Vagina (tissue), 2 donors: Measurements from ENCODE around the gene PRIMPOL. TPM values are rescaled to one million over a fixed set of nuclear protein-coding genes. Genes with fewer than 3 reads are reported as not detected.

Experiments
- DNase-seq, 2 donors: peaks; one replicate each; pipeline ENCODE4 v3.0.0-alpha.2; 2017; ENCODE audit errors: extremely low spot score in 2 of 2
- H3K27ac ChIP-seq: fragments of 200-600 bp; sonication (generic); one replicate; pipeline ENCODE4 v1.5.1; 2019
- H3K27me3 ChIP-seq: fragments of 200-600 bp; sonication (generic); one replicate; pipeline ENCODE4 v1.5.1; 2019
- H3K36me3 ChIP-seq, 2 donors: fragments of 200-600 bp; sonication (generic); one replicate each; pipeline ENCODE4 v1.5.1; 2017 to 2019
- H3K4me1 ChIP-seq: fragments of 200-600 bp; sonication (generic); one replicate; pipeline ENCODE4 v1.5.1; 2019
- H3K4me3 ChIP-seq, 2 donors: fragments of 200-600 bp; sonication (generic); 1 replicate in 1 of 2; 2 replicates in 1 of 2; pipeline ENCODE4 v1.5.1; 2016 to 2019
- H3K9me3 ChIP-seq: fragments of 200-600 bp; sonication (generic); one replicate; pipeline ENCODE4 v1.5.1; 2019
- CTCF ChIP-seq, 3 experiments: fragments of 450-650 bp in 2 of 3; fragments of 200-600 bp in 1 of 3; sonication (generic) in 1 of 3; IDR thresholded peaks; one replicate each; pipeline ENCODE4 v1.5.1; 2017 to 2019; ENCODE audit warnings: antibody characterized with exemption in 3 of 3, mild to moderate bottlenecking in 2 of 3, moderate library complexity in 2 of 3
- POLR2A ChIP-seq, 2 donors: fragments of 450-650 bp; IDR thresholded peaks; one replicate each; pipeline ENCODE4 v1.6.1; 2017; ENCODE audit warnings: antibody characterized with exemption in 2 of 2, mild to moderate bottlenecking in 2 of 2, moderate library complexity in 2 of 2
- POLR2AphosphoS5 ChIP-seq, 2 donors: sonication (generic); formaldehyde crosslinking; IDR thresholded peaks; one replicate each; pipeline ENCODE4 v1.9.0; 2017; ENCODE audit warnings: antibody characterized with exemption in 2 of 2, mild to moderate bottlenecking in 2 of 2, low read depth in 1 of 2; ENCODE audit not compliant: insufficient read depth in 1 of 2
- intact Hi-C: fragments of 100-400 bp; cut with DNase I; formaldehyde crosslinking; loops from one replicate; pipeline ENCODE4 v1.15.1; 2023
- total RNA-seq: library from RNA; depleted of rRNA; stranded (reverse); fragments of >200 nt; gene quantifications from one replicate; pipeline ENCODE4 v1.2.3, GENCODE V29; 2016

Gene PRIMPOL
- total RNA-seq, 1 donor from 2014 or later = 14.0 TPM

- peaks cover 8% of the 10 kb centered on the region for H3K4me1 ChIP-seq
- TF ChIP-seq CTCF (IDR thresholded peaks at IDR 0.05) (no peak), POLR2A (IDR thresholded peaks at IDR 0.05) (no peak), POLR2AphosphoS5 (IDR thresholded peaks at IDR 0.05; ENCODE audit: insufficient read depth in 1 of 2, low read depth in 1 of 2) (no peak)
- H3K27me3 ChIP-seq = no peaks in the 10 kb centered on the region
- no peak overlapping the region for H3K4me3 ChIP-seq
- intact Hi-C loops = no loop called here
- DNase-seq = peak in 1 of 2 donors; percentile 27
- H3K27ac ChIP-seq = no peak overlapping the region
- no peaks in the 10 kb centered on the region for H3K9me3 ChIP-seq
- peaks cover 0 to 43% of the 10 kb centered on the region in 2 donors for H3K36me3 ChIP-seq
Observed at GRCh38 chr4:184636144-184636543, 13.4 kb upstream of the PRIMPOL start.

GRCh38 chr4:184636897-184637296 is 12.6 kb upstream of the PRIMPOL start:
- H3K9me3 ChIP-seq = no peaks in the 10 kb centered on the region
- peaks cover 0 to 38% of the 10 kb centered on the region in 2 donors for H3K36me3 ChIP-seq
- intact Hi-C loops = no loop called here

GRCh38 chr4:184641022-184641421 is 8.5 kb upstream of the PRIMPOL start:
- Histone ChIP-seq H3K9me3 (no peaks in the 10 kb centered on the region), H3K36me3 (peaks cover 0 to 15% of the 10 kb centered on the region in 2 donors), H3K27me3 (no peaks in the 10 kb centered on the region), H3K27ac (no peak overlapping the region), H3K4me1 (peaks cover 25% of the 10 kb centered on the region), H3K4me3 (no peak overlapping the region)
- intact Hi-C loops = loop anchor here (10.0 kb wide), 2 partner anchors 94 to 376 kb away; partner anchors contain the start of gene CENPU
- TF ChIP-seq POLR2AphosphoS5 (IDR thresholded peaks at IDR 0.05; ENCODE audit: insufficient read depth in 1 of 2, low read depth in 1 of 2) (no peak), CTCF (IDR thresholded peaks at IDR 0.05) (no peak), POLR2A (IDR thresholded peaks at IDR 0.05) (no peak)
- DNase-seq = no peak

More at GRCh38 chr4:184636897-184637296, 12.6 kb upstream of the PRIMPOL start:
- TF ChIP-seq CTCF (IDR thresholded peaks at IDR 0.05) (no peak), POLR2AphosphoS5 (IDR thresholded peaks at IDR 0.05; ENCODE audit: insufficient read depth in 1 of 2, low read depth in 1 of 2) (no peak), POLR2A (IDR thresholded peaks at IDR 0.05) (no peak)
- no peaks in the 10 kb centered on the region for H3K27me3 ChIP-seq
- no peak overlapping the region for H3K4me3 ChIP-seq
- DNase-seq = peak in 1 of 2 donors; percentile 52
- no peak overlapping the region for H3K27ac ChIP-seq
- peaks cover 9% of the 10 kb centered on the region for H3K4me1 ChIP-seq

- intact Hi-C loops = loop anchor here (10.0 kb wide), 2 partner anchors 93 to 377 kb away; partner anchors contain the start of gene CENPU
- DNase-seq = no peak
- no peak overlapping the region for H3K4me3 ChIP-seq
- TF ChIP-seq POLR2A (IDR thresholded peaks at IDR 0.05) (no peak), POLR2AphosphoS5 (IDR thresholded peaks at IDR 0.05; ENCODE audit: insufficient read depth in 1 of 2, low read depth in 1 of 2) (no peak), CTCF (IDR thresholded peaks at IDR 0.05) (no peak)
- H3K27me3 ChIP-seq = no peaks in the 10 kb centered on the region
- peaks cover 0 to 11% of the 10 kb centered on the region in 2 donors for H3K36me3 ChIP-seq
- H3K9me3 ChIP-seq = no peaks in the 10 kb centered on the region
- no peak overlapping the region for H3K27ac ChIP-seq
- H3K4me1 ChIP-seq = peaks cover 29% of the 10 kb centered on the region
Observed at GRCh38 chr4:184641451-184641850, 8.1 kb upstream of the PRIMPOL start.

- Histone ChIP-seq H3K4me1 (peaks cover 49% of the 10 kb centered on the region), H3K4me3 (no peak overlapping the region), H3K27ac (no peak overlapping the region), H3K36me3 (no peaks in the 10 kb centered on the region), H3K9me3 (no peaks in the 10 kb centered on the region), H3K27me3 (no peaks in the 10 kb centered on the region)
- intact Hi-C loops = loop anchor here (10.0 kb wide), 2 partner anchors 91 to 379 kb away; partner anchors contain the start of gene CENPU
- no peak for TF ChIP-seq POLR2AphosphoS5 (IDR thresholded peaks at IDR 0.05; ENCODE audit: insufficient read depth in 1 of 2, low read depth in 1 of 2)
- no peak for TF ChIP-seq CTCF (IDR thresholded peaks at IDR 0.05)
- no peak for TF ChIP-seq POLR2A (IDR thresholded peaks at IDR 0.05)
- DNase-seq = no peak
Observed at GRCh38 chr4:184643731-184644130, 5.8 kb upstream of the PRIMPOL start.
